Lung microvascular endothelial cell (primary cell): ENCODE measurements around the gene FPR3. TPM values are rescaled to one million over a fixed set of nuclear protein-coding genes. Genes with fewer than 3 reads are reported as not detected.
A peak's percentile ranks its signal among the peaks of the same experiment; 100 is the strongest.
"Not testable (repeated sequence)": the region's sequence is repeated elsewhere in the genome, so short reads cannot be mapped to it uniquely, and the experiment has no call there.

ENCODE experiments used
- DNase-seq, 2 donors: peaks; one replicate each; pipeline versions ENCODE4 v3.0.0 to v3.0.0-alpha.2; 2010; ENCODE audit warnings: low read depth in 2 of 2
- total RNA-seq: library from RNA; depleted of rRNA; stranded (reverse); fragments of >200 nt; gene quantifications from 2 replicates; pipeline ENCODE4 v1.2.1, GENCODE V29; 2014

Gene FPR3
- total RNA-seq, 1 donor from 2014 or later: under 0.01 TPM

GRCh38 chr19:51784109-51784785 is 10.7 kb upstream of the FPR3 start:
- no peak for DNase-seq

- DNase-seq: peak in 1 of 2 donors; percentile 42
Observed at GRCh38 chr19:51784922-51785690, 9.9 kb upstream of the FPR3 start.

DNA sequence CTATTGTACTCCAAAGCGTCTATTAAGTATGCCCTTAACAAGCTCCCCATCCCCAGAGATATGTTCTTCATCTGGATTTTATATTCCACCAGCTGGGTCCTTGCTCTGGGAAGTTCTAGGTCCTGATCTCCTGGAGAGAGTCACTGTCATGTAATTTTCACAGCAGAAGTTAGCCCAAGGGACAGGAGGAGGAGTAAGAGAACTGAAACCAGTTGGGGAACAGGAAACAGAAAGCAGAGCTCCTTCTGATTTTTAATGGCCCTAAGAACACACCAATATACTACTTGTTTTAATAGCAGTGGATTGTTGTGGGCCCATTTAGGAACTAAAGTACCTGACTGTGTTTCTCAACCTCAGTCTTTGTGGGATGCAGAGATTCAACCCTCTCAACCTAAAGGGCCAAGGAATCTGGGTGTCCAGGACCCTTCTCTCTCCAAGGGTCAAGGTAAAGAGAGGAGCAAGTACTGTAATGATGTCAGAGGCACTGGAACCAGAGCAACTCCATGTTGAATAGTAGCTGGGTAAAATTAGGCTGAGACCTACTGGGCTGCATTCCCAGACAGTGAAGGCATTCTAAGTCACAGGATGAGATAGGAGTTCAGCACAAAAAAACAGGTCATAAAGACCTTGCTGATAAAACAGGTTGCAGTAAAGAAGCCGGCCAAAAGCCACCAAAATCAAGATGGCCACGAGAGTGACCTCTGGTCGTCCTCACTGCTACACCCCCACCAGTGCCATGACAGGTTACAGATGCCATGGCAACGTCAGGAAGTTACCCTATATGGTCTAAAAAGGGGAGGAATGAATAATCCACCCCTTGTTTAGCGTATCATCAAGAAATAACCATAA is 8.1 kb upstream of the FPR3 start:
- no peak for DNase-seq

DNA sequence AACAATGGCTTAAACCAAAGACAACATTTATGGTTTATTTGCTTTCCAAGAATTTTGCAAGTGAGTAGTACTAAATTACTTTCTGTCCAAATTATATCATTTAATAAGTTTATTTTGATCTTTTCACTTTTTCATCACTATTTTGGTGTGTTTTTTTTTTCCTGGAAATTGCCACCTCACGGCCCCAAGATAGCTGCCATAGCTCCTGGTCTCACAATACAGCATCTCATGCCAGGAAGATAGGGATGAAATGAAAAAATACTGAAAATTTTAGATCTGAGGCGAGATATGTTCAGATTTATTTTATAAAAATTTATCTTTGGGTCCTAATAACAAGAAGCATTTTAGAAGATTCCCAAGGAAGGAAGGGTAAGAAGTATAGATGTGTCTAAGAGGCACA is 6.9 kb upstream of the FPR3 start:
- no peak for DNase-seq

DNA sequence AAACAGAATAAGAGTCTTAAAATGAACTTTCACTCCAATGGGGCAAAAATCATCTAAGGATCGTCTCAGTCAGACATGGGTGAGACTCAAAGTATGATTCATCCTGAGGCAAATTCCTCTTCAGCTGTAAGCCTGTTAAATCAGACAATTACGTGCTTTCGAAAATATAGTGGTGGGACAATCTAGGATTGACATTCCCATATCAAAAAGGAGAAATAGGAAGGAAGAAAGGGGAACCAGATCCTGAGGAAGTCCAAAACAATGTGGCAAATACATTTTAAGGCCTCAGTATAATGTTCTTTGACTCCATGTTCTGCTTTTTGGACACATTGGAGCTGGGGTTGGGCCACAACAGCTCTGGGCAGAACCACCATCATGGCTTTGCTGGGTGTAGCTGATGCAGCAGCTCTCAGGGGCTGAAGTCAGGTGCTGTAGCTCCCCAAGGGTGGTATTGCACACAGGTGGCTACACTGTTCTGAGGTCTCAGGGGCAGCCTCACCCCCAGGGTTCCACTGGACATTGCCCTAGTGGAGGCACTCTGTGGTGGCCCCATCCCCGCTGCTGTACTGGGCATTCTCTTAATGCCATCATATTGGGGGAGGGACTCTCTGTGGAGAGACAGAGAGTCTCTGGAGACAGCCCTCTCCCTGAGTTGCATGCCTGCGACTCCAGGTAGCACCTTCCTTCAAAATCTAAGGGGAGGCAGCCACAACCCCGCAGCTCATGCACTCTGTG is 5.7 kb upstream of the FPR3 start:
- peak in 1 of 2 donors; percentile 6 for DNase-seq

DNA sequence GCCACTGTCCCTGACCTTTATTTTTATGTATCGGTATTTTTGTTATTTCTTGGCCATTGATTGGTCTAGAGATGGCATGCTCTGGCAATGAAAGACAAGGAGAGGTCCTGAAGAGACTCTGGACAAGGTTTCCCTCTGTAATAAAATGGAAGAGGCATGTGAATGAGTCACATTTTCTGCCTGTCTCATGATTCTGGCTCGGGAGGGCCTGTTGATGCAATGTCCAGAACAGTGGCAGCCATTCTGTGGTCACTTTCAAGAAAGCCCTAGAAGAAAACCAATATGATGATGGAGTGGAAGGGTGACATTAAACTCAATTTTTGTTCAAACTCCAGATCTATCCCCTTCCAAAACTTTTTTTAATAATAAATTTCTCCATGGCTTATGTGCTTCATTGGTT is 2.0 kb upstream of the FPR3 start:
- DNase-seq: no peak

DNA sequence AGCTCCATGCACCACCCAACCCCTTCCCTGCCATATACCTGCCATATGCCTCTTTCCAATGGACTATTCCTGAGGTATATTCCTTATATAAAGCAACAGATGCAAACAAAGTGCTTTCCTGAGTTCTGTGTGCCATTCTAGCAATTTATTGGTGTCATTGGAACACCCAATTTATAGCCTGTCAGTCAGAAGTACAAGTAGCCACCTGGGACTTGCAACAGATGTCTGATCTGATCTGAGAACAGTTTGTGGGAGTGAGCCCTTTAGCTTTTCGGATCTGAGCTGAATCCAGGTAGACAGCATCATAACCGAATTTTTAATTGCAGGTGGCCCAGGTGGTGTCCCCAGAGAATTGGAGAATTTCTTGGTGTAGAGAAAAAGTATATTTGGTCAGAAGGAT is 963 bp upstream of the FPR3 start:
- DNase-seq: no peak

DNA sequence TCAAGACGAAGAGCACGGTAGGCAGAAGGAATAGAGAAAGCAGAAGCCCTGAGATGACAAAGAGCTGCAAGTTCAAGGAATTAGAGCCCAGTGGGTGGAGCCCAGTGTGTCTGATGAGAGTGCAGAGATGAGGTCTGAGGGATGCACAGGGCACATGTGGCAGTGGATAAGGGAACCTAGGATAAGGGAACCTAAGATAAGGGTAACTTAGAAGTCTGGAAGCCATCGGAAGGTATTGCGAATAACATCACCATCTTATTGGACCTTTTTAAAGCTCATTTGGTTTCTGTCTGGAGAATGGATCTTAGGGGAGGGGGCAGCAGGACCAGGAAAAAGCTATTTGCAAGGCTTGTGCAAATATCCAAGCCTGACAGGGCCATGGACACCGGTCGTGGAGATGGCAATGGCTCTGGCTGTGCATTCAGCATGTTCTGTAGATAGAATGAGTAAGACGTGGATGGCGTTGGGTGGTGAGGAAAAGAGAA is 1.3 kb downstream of the FPR3 start:
- no peak for DNase-seq

- no peak for DNase-seq
Observed at GRCh38 chr19:51797480-51797879, 2.5 kb downstream of the FPR3 start.

GRCh38 chr19:51798062-51798461 is 3.1 kb downstream of the FPR3 start:
- DNase-seq: no peak

DNA sequence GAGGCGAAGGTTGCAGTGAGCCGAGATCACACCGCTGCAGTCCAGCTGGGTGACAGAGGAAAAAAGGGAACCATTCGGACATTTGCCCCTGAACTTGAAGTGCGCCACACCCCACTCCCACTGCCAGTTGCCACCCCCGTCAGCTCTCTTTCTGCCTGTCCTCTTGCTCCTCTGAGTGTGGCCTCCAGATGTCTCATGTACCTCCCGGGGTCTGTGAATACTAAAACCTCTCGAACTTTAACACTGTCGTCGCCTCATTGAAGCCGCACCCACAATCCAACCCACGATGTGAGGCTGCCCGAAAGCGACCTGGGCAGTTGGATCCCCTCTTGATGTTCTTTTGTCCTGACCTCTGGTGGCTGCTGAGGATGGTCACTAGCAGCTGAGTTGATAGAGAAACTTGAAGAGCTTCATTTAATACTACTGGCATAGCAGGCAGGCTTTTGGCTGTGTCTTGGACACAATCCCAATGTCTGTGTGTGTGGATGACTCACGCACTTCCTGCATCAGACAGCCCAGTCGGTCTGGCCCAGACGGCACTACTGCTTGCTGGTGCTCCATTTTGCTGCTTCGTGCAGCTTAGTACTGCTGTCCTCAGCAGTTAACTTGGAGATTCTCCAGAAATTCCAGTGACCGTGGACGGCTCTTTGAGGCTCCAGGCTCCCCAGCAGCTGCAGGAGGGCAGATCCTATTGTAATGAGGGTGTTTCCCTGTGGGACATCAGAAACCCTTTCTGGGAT is 4.2 kb downstream of the FPR3 start:
- DNase-seq: peak; percentile 96 to 99

DNA sequence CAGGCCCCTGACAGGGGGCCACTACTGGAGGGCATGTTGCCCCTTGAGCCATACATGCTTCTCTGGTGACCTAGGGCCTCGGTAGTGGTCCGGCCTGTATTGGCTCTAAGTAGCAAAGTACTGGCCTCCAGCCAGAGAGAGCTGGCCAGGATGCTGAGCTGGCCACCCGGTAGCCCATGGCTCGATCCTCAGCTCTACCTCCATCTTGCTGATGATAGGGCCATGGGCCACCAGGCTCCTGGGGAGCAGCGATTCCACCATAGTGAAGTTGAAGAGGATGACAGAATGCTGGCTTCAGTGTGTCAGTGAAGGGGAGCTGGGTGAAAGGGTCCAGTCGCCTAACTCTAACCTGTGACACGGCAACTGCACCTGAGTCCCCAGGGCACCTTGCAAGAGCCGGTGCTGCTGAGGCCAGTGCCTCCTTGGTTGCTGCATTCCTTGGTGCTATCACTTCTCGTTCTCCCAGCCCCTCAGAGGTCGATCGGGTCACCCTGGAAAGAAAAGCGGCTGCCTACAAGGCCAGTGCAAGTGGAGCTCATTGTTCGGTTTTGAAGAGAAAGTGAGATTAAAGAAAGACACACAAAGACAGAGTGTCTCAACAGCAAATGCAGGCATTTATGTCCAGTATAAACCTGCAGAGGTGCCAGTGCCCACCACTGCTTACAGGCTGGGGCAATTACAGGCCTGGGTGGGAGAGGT is 5.0 kb downstream of the FPR3 start:
- no peak for DNase-seq

- DNase-seq: peak; percentile 42 to 98
Observed at GRCh38 chr19:51800473-51801244, 5.7 kb downstream of the FPR3 start.

- no peak for DNase-seq
Observed at GRCh38 chr19:51802775-51803174, 7.8 kb downstream of the FPR3 start.

GRCh38 chr19:51803519-51803918 is 8.6 kb downstream of the FPR3 start:
- DNase-seq: no peak

- DNase-seq: no peak
Observed at GRCh38 chr19:51803967-51804366, 9.0 kb downstream of the FPR3 start.

- DNase-seq: peak; percentile 22 to 60
Observed at GRCh38 chr19:51804789-51805188, 9.8 kb downstream of the FPR3 start.

DNA sequence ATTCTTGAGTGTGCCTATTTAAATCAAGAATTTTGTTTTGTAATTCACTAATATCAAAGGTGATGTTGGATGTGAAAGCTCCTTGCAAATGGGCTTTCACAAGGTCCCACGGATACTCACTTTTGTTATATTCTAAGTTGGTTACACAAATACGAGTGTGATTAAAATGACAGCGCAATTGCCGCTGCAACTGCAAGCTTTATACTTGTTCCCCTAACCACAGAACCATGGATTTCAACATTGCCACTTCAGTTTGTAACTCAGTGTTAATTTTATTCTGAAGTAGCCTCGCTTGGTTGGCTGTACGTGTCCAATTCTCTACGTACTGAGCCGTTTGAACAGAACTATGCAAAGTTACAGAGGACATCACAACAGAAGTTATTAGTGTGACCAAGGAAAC is 10.4 kb downstream of the FPR3 start:
- DNase-seq: not testable (repeated sequence)

- DNase-seq: not testable (repeated sequence)
Observed at GRCh38 chr19:51806571-51806970, 11.6 kb downstream of the FPR3 start.
